SH-SY5Y (cell line): Measurements from ENCODE around the gene TRIM13.

ENCODE experiments used
- GATA2 ChIP-seq: IDR thresholded peaks from 2 replicates; pipeline ENCODE4 v1.6.1; 2011; ENCODE audit warnings: mild to moderate bottlenecking, low read depth, low read length
- GATA3 ChIP-seq: IDR thresholded peaks from 2 replicates; pipeline ENCODE4 v1.6.1; 2011; ENCODE audit warnings: low read depth, mild to moderate bottlenecking, low read length, moderate library complexity

GRCh38 chr13:49996161-49996915 is 504 bp upstream of the TRIM13 start:
- no peak for TF ChIP-seq GATA2
- no peak for TF ChIP-seq GATA3
